Transverse colon (tissue), 4 donors: ENCODE measurements around the gene PVALEF. TPM values are rescaled to one million over a fixed set of nuclear protein-coding genes. Genes with fewer than 3 reads are reported as not detected.

Experiments used
- DNase-seq: peaks from one replicate; pipeline ENCODE4 v3.0.0-alpha.2; 2019
- H3K27ac ChIP-seq, 4 donors: fragments of 200-600 bp; sonication (generic); 2 replicates each; pipeline ENCODE4 v1.5.1; 2016 to 2018; ENCODE audit warnings: inconsistent platforms in 4 of 4
- H3K27me3 ChIP-seq: fragments of 200-600 bp; sonication (generic); 2 replicates; pipeline ENCODE4 v1.5.1; 2017; ENCODE audit warnings: inconsistent platforms
- H3K36me3 ChIP-seq, 4 donors: fragments of 200-600 bp; sonication (generic); 2 replicates each; pipeline ENCODE4 v1.5.1; 2017 to 2019; ENCODE audit warnings: inconsistent platforms in 4 of 4
- H3K4me1 ChIP-seq, 4 donors: fragments of 200-600 bp; sonication (generic); 2 replicates each; pipeline ENCODE4 v1.5.1; 2017 to 2020; ENCODE audit warnings: inconsistent platforms in 4 of 4
- H3K4me3 ChIP-seq, 4 donors: fragments of 200-600 bp; sonication (generic); 1 replicate in 1 of 4; 2 replicates in 3 of 4; pipeline versions ENCODE4 v1.5.1 to v1.6.1; 2017 to 2019; ENCODE audit warnings: inconsistent platforms in 4 of 4
- H3K9me3 ChIP-seq, 2 donors: fragments of 200-600 bp; sonication (generic); 2 replicates each; pipeline ENCODE4 v1.5.1; 2017 to 2019; ENCODE audit warnings: inconsistent platforms in 2 of 2
- EP300 ChIP-seq: sonication (generic); formaldehyde crosslinking; IDR thresholded peaks from one replicate; pipeline ENCODE4 v1.6.1; 2017; ENCODE audit warnings: antibody characterized with exemption, low read depth
- POLR2A ChIP-seq: fragments of 450-650 bp; IDR thresholded peaks from one replicate; pipeline ENCODE4 v1.6.1; 2016; ENCODE audit warnings: antibody characterized with exemption, mild to moderate bottlenecking, moderate library complexity
- POLR2AphosphoS5 ChIP-seq, 3 donors: sonication (generic); formaldehyde crosslinking; IDR thresholded peaks; one replicate each; pipeline ENCODE4 v1.6.1; 2016; ENCODE audit warnings: antibody characterized with exemption in 3 of 3
- WGBS, 2 donors: methylation state at CpG; one replicate each; pipeline ENCODE4 v1.1.5; 2018; ENCODE audit warnings: low coverage in 1 of 2; 5-methylcytosine and 5-hydroxymethylcytosine counted together
- in situ Hi-C, 4 donors: fragments of 200-750 bp; cut with MboI; loops; one replicate each; pipeline versions ENCODE4 v1.15.0 to v1.15.1; 2017; ENCODE audit warnings: low sequenced_read_pairs in 3 of 4, low pct_ligation_motif_present in 1 of 4, low pct_unique_long_range_greater_than_20kb in 1 of 4
- intact Hi-C: fragments of 100-400 bp; cut with DNase I; formaldehyde crosslinking; loops from one replicate; pipeline ENCODE4 v1.15.1; 2023; ENCODE audit warnings: low total_unique reads
- small RNA-seq, 4 donors: library from RNA; depleted of rRNA; stranded (forward); fragments of <200 nt; gene quantifications; one replicate each; pipeline ENCODE3, GENCODE V24; 2016
- total RNA-seq, 4 donors: library from RNA; depleted of rRNA; stranded (reverse); fragments of >200 nt; gene quantifications; one replicate each; pipeline ENCODE4 v1.1.0, GENCODE V29; 2016
- TF ChIP-seq, protein P1 (sequence below), 5 experiments: fragments of 200-600 bp in 3 of 5; fragments of 450-650 bp in 2 of 5; sonication (generic) in 3 of 5; IDR thresholded peaks; 1 replicate in 2 of 5; 2 replicates in 3 of 5; pipeline ENCODE4 v1.5.1; 2016 to 2017; ENCODE audit warnings: antibody characterized with exemption in 5 of 5, inconsistent platforms in 3 of 5, mild to moderate bottlenecking in 2 of 5, moderate library complexity in 1 of 5

PVALEF gene
- total RNA-seq, 4 donors from 2014 or later = not detected

GRCh38 chr17:81231121-81231645, 65.9 kb downstream of the PVALEF start:
- in situ Hi-C loops = no loop called here

GRCh38 chr17:81231766-81232581, 66.7 kb downstream of the PVALEF start:
- Histone ChIP-seq H3K4me1 (peaks cover 0 to 3% (median 1%) of the 10 kb centered on the region in 4 donors), H3K9me3 (no peaks in the 10 kb centered on the region), H3K36me3 (peaks cover 0 to 8% (median 0%) of the 10 kb centered on the region in 4 donors), H3K27me3 (no peaks in the 10 kb centered on the region), H3K4me3 (no peak overlapping the region), H3K27ac (no peak overlapping the region)
- intact Hi-C loops (loop anchor here (10.0 kb wide), 1 partner anchor 63 kb away; the partner anchor contains the start of gene SLC38A10), in situ Hi-C loops (no loop called here)
- TF ChIP-seq EP300 (no peak), POLR2AphosphoS5 (IDR thresholded peaks at IDR 0.05) (no peak), POLR2A (no peak)
- TF ChIP-seq, protein P1, sequence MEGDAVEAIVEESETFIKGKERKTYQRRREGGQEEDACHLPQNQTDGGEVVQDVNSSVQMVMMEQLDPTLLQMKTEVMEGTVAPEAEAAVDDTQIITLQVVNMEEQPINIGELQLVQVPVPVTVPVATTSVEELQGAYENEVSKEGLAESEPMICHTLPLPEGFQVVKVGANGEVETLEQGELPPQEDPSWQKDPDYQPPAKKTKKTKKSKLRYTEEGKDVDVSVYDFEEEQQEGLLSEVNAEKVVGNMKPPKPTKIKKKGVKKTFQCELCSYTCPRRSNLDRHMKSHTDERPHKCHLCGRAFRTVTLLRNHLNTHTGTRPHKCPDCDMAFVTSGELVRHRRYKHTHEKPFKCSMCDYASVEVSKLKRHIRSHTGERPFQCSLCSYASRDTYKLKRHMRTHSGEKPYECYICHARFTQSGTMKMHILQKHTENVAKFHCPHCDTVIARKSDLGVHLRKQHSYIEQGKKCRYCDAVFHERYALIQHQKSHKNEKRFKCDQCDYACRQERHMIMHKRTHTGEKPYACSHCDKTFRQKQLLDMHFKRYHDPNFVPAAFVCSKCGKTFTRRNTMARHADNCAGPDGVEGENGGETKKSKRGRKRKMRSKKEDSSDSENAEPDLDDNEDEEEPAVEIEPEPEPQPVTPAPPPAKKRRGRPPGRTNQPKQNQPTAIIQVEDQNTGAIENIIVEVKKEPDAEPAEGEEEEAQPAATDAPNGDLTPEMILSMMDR (IDR thresholded peaks at IDR 0.05) = no peak
- WGBS, 2 donors = 90% methylated on average over 23 of the region's 43 CpGs; no CpG with 5 or more reads in 1 of the 2 donors
- DNase-seq = no peak

More at GRCh38 chr17:81231121-81231645, 65.9 kb downstream of the PVALEF start:
- H3K27me3 ChIP-seq = no peaks in the 10 kb centered on the region
- 91% methylated on average over 31 of the region's 31 CpGs; no CpG with 5 or more reads in 1 of the 2 donors for WGBS, 2 donors
- H3K27ac ChIP-seq = no peak overlapping the region
- H3K9me3 ChIP-seq = no peaks in the 10 kb centered on the region
- intact Hi-C loops = loop anchor here (10.0 kb wide), 1 partner anchor 64 kb away; the partner anchor contains the start of gene SLC38A10
- DNase-seq = no peak
- H3K36me3 ChIP-seq = peaks cover 0 to 8% (median 0%) of the 10 kb centered on the region in 4 donors
- no peaks in the 10 kb centered on the region for H3K4me1 ChIP-seq
- no peak for TF ChIP-seq POLR2AphosphoS5 (IDR thresholded peaks at IDR 0.05)
- TF ChIP-seq, protein P1 (IDR thresholded peaks at IDR 0.05) = no peak
- no peak for TF ChIP-seq EP300
- no peak for TF ChIP-seq POLR2A
- H3K4me3 ChIP-seq = no peak overlapping the region

Small RNA genes lying within 50 kb of the gene (small RNA-seq; reads per million reads assigned to genes)
- gene MIR1250 (0 reads per million in 4 donors), gene MIR3065 (5.5 to 34.4 (median 18.3) reads per million in 4 donors), gene MIR657 (0 reads per million in 4 donors)

Other genes starting within 250 kb of the PVALEF start
- gene CHMP6, start 173.7 kb upstream of the PVALEF start, total RNA-seq = 100 to 1,000 TPM in 1 of 4 donors, 10 to 100 TPM in 3; 38.6 to 107 (median 41.7) TPM
- gene BAIAP2, start 130.4 kb upstream of the PVALEF start, total RNA-seq = 10 to 100 TPM; 11.7 to 62.1 (median 39.6) TPM
- 10 to 100 TPM in 1 of 4 donors, 1 to 10 TPM in 3; 1.7 to 21.3 (median 8.6) TPM for gene AATK, start 714 bp downstream of the PVALEF start, total RNA-seq
- gene CEP131, start 57.5 kb downstream of the PVALEF start, total RNA-seq = 10 to 100 TPM in 1 of 4 donors, 1 to 10 TPM in 3; 5.7 to 21.3 (median 6.8) TPM
- 100 to 1,000 TPM in 2 of 4 donors, 10 to 100 TPM in 2; 61.2 to 336 (median 121) TPM for gene TEPSIN, start 73.5 kb downstream of the PVALEF start, total RNA-seq
- 10 to 100 TPM in 3 of 4 donors, not detected in 1; 22.3 to 35.4 (median 29.9) TPM for gene NDUFAF8, start 73.8 kb downstream of the PVALEF start, total RNA-seq
- 100 to 1,000 TPM in 2 of 4 donors, 10 to 100 TPM in 2; 94.9 to 113 (median 98.9) TPM for gene SLC38A10, start 129.8 kb downstream of the PVALEF start, total RNA-seq
- gene BAHCC1, start 229.9 kb downstream of the PVALEF start, total RNA-seq = 100 to 1,000 TPM in 1 of 4 donors, 10 to 100 TPM in 2, 1 to 10 TPM in 1; 8.7 to 133 (median 12.4) TPM